GM18909 (cell line): ENCODE results near the gene CGGBP1.
"Not testable (repeated sequence)": the region's sequence is repeated elsewhere in the genome, so short reads cannot be mapped to it uniquely, and the experiment has no call there.

Experiments used
- ATAC-seq: cut with Tn5 transposase; IDR thresholded peaks from one replicate; pipeline ENCODE4 v1.9.1; 2021; ENCODE audit warnings: mild to moderate bottlenecking; ENCODE audit not compliant: unreplicated experiment, poor library complexity

The CGGBP1 gene

DNA sequence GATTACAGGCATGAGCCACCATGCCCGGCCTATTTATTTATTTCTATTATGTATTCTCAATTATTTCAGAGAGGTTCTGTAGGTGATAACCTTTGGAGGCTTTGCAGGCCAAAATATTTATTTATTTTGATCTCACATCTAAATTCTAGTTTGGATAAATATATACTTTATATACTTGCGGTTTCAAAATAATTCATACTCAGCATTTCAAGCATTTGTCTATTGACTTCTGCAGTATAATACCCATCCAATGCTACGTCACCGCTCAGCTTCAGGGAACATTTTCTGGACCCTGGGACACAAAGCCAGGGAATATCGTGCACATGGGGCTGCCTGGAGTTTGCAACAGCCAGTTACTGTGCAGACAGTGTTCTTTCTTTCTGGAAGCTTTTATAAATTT, 22.6 kb downstream of the CGGBP1 start:
- no peak for ATAC-seq

GRCh38 chr3:88034491-88035275, 24.1 kb downstream of the CGGBP1 start:
- ATAC-seq, result no peak

GRCh38 chr3:88033808-88034207, 25.0 kb downstream of the CGGBP1 start:
- ATAC-seq, result no peak

DNA sequence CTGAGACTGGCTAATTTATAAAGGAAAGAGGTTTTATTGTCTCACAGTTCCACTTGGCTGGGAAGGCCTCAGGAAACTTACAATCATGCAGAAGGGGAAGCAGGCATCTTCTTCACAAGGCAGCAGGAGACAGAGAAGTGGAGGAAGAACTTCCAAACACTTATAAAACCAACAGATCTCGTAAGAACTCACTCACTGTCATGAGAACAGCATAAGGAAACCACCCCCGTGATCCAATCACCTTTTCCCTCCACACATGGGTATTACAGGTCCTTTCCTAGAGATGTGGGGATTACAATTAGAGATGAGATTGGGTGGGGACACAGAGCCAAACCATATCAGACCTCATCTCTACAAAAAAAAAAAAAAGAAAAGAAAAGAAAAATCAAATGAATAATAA, 25.7 kb downstream of the CGGBP1 start:
- ATAC-seq, result no peak

GRCh38 chr3:88032245-88032644, 26.6 kb downstream of the CGGBP1 start:
- no peak for ATAC-seq

GRCh38 chr3:88031642-88032077, 27.1 kb downstream of the CGGBP1 start:
- peak; percentile 84 for ATAC-seq

DNA sequence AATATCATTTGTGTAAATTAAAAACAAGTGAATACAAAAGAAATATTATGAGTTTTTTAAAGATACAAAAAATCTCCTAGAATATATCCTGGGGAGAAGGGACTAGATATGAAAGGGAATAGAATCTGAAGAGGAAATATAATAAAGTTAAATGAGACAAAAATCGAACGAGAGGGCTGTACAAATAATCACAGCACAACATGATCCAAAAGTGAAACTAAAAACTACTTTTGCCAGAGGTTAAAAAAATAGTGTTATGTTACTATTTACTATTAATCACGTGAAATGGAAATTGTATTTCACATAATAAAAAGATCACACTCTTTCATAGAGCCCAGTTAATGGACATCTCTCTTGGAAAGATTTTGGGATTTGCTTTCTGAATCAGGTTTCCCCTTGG, 28.6 kb downstream of the CGGBP1 start:
- no peak for ATAC-seq

DNA sequence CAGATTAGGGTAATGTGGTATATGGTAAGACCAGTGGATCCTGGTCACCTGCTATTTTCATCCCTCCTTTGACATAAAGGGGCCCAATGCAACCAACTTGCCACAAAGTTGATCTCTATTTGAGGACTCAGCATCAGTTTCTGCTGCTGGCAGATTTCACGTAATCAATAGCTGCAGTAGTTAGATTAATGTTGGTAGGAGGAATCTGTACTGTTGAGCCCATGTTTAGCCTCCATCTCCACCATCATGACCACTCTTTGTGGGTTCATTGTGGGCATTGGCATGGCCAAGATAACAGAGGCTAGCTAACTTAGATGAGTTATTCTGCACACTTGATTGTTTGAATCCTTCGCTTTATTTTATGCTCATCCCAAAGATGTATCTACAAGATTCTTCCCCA, 29.9 kb downstream of the CGGBP1 start:
- ATAC-seq, result no peak

GRCh38 chr3:88025001-88025552, 33.7 kb downstream of the CGGBP1 start:
- no peak for ATAC-seq

DNA sequence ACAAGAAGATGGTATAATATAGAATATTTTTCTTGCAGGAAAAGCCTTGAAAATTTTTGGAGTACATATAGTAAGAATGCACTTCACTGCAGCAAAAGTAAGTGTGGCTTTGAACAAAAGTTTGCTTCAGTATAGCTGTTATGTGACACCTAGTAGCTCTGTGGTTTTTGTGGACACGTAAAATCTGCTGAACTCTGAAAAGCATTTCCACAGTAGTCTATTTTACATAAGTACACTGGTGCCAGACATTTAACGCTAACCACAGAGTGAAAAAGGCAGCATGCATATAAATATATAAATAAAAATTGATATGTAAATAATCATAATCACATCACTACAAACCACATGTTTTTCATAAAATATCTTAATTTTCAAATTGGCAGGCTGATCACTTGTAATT, 39.8 kb downstream of the CGGBP1 start:
- ATAC-seq, result peak; percentile 98

DNA sequence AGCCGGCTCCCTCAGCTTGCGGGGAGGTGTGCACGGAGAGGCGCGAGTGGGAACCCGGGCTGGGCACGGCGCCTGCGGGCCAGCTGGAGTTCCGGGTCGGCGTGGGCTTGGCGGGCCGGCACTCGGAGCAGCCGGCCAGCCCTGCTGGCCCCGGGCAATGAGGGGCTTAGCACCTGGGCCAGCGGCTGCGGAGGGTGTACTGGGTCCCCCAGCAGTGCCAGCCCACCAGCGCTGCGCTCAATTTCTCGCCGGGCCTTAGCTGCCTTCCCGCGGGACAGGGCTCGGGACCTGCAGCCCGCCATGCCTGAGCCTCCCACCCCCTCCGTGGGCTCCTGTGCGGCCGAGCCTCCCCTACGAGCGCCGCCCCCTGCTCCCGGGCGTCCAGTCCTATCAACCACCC, 43.1 kb downstream of the CGGBP1 start:
- ATAC-seq, result not testable (repeated sequence)

DNA sequence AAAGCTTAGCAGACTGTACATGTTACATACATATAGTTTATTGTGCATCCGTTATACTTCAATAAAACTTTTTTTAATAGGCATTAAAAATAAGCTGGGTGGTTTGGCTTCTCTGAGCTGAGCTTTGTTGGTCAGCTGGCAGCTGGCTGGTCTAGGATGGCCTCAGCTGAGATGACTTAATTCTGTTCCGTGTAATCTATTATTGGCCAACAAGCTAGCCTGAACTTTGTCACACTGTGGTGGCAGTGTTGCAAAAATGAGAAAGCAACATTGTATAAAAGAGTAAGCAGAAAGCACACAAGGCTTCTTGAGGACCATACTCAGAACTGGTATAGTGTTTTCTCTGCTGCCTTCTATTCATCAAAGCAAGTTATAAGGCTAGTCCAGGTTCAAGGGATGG, 45.2 kb downstream of the CGGBP1 start:
- ATAC-seq, result no peak

DNA sequence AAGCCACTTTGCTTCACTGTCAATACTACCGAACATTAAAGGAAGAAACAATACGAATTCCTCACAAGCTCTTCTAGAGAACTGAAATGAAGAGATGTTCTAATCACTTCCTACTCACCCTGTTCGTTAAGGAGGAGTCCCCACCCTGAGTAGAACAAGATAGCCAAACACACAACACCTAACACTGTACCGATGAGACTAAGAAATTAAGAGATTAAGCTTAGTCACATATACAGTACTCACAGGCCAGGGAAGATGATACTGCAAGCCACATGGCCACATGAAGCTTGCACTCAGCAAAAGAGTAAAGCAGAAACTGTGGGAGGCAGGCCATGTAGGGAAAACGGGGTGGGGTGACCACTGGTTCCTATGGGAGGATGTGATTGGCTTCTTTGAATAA, 48.0 kb downstream of the CGGBP1 start:
- ATAC-seq, result no peak

DNA sequence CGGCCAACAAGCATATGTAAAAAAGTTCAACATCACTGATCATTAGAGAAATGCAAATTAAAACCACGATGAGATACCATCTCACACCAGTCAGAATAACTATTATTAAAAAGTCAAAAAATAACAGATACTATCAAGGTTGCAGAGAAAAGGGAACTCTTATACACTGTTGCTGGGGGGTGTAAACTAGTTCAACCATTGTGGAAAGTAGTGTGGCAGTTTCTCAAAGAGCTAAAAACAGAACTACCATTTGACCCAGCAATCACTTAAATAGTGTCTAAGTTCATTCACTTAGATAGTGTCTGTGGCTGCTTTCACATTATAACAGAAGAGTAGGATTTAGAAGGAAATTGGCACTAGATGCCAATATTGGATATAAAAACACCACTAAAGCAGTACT, 49.7 kb downstream of the CGGBP1 start:
- ATAC-seq, result peak; percentile 42

DNA sequence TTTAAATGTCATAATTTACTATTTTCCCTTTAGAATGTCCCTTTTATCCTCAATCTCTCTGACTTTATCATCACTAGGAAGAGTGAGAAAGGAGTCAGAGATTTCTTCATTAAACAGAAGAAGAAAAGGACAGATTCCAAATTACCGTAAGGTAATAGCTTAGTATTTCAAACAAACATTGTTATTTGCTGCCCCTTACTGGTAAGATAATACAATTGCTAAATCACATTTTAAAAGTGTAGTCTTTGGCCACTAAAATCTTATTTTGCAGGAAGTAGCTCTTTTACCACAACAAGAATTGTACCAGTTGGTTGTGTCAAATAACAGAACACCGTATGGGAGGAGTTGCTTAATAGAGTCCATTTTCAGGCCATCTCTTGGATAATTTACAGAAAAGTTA, 53.7 kb downstream of the CGGBP1 start:
- ATAC-seq, result no peak

- ATAC-seq, result peak; percentile 58
Observed at GRCh38 chr3:88003115-88003755, 55.6 kb downstream of the CGGBP1 start.

DNA sequence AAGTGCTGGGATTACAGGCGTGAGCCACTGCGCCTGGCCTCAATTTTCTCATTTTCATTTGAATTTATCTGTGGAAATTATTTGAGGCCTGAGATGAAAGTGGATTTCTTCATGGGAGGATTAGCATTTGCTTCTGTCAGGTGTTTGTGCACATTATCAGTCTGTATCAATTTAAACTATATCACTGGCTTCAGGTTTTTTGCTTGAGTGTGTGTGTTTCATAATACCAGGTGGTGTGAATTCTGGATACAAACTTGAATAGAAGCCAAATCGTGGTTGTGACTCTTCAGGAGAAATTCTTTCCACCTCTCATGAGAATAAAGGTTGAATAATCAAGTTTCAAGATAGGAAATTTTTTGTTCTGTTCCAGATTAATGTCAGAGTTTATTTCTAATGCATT, 56.4 kb downstream of the CGGBP1 start:
- ATAC-seq, result no peak
